ENCODE measurements around the gene GET4.

GET4 gene

DNA sequence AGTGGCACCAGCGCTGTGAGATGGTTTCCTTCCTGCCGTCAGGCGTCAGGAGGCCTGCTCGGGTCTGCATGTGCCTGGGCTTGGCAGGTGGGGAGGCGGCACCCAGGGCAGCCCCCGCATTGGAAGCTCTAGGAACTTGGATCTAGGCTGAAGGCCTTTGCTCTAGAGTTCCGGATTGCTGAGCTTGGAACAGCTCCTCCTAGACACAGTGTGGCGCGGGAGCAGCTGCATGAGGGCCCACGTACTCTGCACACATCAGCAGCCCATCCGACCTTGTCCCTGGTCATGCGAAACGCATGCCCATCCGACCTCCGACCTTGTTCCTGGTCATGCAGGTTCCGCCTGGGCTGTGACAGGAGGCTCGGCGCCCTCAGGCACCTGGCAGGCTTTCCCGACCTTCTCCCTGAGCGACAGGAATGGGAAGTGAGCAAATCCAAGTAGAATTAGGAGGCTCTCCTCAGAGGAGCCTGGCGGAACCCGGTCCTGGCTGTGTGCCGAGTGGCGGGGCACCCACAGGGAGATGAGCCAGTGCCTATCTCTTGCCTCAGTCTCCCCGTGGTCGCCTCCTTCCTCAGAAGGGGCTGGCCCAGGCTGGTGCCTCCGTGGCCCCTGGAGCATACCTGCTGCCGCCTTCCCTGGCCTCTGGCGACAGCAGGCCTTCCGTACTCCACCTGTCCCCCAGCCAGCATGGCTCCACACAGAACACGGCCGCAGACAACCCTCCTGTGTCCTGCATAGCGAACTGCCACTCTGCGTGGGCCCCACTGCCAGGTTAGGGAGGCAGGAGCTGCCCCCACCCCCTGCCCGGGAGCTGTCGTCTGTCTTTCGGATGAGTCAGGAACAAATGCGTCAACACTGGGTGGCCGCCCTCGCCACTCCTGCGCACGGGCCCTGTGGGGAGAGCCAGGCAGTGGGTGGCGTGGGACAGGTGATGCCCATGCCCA is 12.0 kb downstream of the GET4 start:
- no peak for DNase-seq

DNA sequence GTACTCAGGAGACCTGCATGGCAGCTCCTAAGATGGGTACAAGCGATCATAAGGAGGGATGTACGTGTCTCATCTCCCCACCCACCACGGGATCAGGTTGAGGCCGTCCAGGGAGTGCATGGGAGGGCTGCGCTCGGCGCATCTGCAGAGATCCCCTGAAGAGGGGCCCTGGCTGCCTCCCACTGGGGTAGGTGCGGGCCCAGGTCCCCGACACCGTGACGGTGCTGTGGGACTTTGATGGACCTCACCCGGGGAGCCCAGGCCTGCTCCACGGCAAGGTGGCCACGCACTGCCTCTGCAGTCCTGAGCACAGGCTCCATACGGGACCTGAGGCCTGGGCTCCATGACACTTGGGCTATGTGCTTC is 12.7 kb downstream of the GET4 start:
- DNase-seq, result no peak

DNA sequence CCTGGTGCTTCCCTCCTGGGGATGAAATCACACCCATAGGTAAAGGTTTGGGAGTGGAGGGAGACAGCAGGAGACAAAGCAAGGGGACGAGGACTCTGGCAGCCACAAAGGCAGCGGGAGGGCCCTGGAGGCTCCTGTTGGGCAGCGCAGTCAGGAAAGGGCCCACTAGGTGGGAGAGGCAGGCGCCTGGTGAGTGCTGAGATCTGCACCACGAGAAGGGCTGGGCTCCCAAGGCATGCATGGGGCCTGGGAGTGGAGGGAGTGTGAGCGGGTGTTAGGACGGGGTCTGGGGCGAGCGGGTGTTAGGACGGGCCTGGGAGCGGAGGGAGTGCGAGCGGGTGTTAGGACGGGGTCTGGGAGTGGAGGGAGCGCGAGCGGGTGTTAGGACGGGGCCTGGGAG is 13.0 kb downstream of the GET4 start:
- no peak for DNase-seq

DNA sequence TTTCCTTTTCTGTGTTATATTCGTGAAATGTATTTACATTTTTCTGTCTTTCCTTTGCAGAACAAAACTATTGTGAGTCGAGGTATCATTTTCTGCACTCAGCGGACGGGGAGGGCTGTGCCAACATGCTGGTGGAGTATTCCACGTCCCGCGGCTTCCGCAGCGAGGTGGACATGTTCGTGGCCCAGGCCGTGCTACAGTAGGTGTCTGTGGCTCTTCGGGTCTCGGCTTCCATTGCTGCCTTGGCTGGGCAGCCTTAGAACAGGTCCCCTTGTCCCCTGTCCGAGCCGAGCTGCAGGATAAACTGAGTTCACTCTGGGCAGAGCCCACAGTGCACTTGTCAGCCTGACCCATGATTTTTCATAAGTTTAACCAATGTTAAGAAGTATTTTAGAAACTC is 14.5 kb downstream of the GET4 start:
- DNase-seq, result no peak

DNA sequence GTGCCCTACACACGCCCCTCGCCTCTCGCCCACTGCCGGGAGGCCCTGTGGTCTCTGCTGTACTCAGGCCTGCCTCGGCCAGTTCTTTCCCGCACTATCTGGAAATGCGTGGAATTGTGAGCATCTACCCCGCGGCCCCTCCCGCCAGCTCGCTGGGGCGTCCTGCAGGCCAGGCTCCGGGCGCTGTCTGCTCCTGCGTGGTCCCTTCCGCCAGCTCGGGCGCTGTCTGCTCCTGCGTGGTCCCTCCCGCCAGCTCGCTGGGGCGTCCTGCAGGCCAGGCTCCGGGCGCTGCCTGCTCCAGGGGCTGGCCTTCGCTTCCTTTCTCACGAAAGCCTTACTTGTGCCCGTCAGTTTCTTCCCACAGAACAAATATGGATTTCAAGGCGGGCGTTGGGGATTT is 14.9 kb downstream of the GET4 start:
- DNase-seq, result no peak

DNA sequence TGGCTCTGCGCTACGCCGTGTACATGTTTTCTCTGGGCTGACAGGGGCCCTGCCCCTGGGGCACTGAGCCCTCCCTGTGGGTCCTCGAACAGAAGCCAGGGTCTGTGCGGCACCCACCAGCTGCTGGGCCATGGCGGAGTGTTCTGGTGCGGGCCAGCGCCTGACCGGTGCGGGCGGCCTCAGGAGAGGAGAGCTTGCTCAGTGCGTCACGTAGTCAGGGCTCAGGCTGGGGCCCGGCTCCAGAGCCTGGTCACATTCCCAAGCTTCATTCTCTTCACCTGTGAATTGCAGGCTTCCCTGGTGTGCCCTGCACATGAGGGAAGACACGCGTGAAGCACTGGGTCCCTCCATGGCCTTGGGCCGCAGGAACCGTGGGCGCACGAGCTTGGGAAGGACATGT is 15.5 kb downstream of the GET4 start:
- DNase-seq, result no peak

DNA sequence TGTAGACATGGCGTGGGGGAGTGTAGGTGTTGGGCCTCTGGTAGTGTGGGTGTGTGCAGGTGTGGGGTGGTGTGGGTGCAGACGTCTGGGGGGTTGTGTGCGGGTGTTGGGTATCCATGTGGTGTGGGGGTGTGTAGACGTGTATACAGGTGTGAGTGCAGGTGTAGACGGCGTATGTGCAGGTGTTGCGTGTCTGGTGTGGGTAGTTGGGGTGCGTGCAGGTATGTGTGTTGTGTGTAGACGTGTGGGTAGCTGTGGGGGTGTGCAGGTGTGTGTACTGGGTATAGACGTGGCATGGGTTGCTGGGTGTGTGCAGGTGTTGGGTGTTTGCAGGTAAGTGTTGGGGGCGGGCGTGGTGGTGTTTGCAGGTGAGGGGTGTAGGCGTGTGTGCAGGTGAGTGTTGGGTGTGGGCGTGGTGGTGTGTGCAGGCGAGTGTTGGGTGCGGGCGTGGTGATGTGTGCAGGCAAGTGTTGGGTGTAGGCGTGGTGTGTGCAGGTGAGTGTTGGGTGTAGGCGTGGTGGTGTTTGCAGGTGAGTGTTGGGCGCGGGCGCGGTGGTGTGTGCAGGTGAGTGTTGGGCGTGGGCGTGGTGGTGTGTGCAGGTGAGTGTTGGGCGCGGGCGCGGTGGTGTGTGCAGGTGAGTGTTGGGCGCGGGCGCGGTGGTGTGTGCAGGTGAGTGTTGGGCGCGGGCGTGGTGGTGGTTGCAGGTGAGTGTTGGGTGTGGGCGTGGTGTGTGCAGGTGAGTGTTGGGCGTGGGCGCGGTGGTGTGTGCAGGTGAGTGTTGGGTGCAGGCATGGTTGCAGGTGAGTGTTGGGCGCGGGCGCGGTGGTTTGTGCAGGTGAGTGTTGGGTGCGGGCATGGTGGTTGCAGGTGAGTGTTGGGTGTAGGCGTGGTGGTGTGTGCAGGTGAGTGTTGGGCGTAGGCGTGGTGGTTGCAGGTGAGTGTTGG is 16.6 kb downstream of the GET4 start:
- DNase-seq, result no peak

DNA sequence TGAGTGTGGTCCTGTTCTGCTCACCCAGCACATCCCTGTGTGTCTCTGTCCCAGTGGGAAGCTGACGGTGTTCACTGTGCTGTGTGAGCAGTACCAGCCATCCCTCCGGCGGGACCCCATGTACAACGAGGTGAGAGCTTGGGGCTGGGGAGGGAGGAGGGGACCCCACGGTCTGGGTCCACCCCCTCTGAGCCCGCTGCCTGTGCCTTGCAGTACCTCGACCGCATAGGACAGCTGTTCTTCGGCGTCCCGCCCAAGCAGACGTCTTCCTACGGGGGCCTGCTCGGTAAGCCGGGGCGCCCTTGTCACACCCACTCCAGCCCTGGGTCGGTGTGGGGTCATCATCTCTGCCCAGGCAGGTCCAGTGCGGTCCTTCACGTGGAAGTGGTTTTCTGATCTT is 17.3 kb downstream of the GET4 start:
- no peak for DNase-seq

DNA sequence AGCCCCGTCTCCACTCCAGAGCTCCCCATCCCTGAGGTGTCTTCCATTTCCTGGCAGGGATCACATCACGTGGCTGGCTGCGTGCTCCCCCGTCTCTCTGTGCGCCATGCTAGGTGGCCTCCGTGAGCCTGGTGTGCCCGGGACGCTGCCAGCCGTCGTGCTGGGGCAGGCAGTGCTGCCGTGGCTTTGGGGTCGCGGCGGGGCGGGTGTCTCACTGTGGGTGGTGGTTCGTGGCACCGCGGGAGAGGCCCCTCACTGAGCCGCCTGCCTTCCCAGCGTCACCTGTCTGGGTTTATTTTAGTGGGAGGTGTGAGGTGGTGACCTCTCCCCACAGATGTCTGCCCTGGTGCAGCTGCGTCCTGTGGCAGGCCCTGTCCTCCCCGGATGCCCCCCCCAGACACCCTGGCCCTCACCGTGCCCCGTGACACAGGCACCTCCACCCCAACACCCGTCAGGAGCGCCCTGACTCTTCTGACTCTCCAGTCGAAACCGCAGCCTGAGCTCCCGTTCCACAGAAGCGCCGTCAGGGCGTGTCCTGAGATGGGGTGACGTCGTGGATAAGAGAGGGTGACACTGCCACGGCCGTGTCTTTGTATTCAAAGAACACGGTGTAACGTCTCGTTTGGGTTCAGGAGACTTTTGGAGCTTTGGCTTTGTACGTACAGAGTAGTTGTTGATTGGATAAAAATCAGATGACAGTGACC is 18.0 kb downstream of the GET4 start:
- DNase-seq, result no peak

DNA sequence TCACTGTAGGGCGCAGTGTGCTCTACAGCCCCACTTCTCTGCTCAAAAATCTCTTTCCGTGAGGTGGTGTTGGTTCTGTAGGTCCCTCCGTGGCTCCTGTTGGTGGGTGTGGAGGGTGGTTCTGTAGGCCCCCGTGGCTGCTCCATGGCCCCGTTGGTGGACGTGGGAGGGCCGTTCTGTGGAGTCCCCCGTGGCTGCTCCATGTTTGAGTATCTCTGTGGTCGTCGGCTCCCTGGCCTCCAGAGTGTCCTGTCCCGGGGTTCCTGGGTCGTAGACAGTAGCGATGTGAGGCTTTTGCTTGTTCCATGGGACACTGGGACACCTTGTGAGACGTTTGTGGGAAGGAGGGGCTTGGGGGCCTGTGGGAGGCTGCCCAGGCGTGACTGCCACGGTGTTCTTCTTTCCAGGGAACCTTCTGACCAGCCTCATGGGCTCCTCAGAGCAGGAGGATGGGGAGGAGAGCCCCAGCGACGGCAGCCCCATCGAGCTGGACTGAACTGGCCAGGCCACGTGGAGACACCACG is 18.6 kb downstream of the GET4 start:
- DNase-seq, result no peak

DNA sequence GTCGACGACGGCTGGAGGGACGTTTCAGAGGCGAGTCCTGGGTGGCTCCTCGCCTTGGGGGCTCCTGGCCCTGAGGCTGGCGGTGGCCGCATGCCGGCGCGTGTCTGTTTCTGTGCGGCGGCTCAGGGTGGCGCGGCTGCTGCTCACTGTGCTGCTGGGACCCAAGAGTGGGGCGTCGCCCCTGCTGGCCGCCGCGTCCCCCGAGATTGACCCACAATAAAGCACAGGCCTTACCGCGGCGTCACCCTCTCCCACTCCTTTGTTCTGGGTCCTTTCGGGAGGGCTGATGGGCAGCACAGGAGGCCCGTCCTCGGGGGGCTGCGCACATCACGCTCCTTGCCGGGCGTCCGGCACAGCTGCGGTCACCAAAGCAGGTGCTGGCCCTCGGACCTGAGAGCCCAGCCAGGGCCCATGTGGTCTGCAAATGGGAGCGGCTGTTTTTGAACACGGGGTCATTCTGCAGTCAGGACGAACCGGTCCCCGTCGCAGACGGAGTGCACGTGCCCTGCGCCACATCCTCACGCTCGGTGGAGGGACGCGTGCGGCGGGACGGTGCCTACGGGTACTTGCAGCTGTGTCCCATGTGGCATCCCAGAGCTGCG is 19.2 kb downstream of the GET4 start:
- no peak for DNase-seq

DNA sequence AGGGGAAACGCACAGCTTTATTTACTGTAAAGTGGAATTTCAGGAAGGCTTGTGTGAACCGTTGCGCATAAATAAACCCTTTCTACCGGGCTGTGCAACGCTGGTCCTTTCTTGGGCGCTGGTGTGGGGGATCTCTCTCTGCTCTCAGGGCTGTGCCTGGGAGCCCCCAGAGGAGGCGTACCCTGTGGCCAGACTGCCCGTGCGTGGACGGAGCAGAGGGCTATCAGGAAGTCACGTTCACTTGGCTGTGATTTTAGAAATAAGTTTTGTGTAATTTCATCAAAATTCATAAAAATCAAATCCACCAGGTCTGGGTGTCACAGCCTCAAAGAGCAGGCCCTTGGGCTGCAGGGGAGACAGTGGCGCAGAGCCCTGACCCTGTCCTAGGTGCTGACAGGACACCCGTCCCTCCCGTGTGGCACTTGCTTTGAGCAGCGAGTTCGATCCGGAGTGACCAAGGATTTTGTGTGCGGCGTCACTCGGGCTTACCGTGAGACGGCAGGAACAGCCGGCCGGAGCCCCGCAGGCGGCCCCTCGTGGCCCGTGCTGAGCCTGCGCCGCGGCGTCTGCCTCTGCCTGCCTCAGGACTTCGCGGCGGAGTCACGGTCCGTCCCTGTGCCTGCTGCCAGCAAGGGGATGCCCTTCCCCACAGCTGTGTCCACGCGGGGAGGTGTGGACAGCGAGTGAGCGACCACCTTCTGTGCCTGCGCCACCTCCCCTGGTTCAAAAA is 20.2 kb downstream of the GET4 start:
- DNase-seq, result no peak

DNA sequence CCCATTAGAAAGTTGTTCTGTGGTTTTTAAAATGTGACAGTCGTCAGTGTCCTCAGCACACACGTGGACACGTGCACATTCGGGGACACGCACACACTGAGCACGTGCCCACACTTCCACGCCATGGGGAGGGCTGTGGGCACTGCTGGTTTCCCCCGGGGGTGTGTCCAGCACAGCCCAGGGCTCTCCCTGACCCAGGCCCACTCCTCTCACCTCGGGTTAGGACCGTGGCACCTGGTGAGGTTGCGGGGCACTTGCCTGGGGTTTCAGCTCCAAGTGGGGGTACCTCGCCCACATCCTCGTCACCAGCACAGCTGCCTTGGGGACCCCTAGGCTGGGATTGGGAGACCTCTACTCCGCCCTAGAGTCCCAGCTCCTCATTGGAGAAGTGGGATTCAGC is 20.7 kb downstream of the GET4 start:
- no peak for DNase-seq

DNA sequence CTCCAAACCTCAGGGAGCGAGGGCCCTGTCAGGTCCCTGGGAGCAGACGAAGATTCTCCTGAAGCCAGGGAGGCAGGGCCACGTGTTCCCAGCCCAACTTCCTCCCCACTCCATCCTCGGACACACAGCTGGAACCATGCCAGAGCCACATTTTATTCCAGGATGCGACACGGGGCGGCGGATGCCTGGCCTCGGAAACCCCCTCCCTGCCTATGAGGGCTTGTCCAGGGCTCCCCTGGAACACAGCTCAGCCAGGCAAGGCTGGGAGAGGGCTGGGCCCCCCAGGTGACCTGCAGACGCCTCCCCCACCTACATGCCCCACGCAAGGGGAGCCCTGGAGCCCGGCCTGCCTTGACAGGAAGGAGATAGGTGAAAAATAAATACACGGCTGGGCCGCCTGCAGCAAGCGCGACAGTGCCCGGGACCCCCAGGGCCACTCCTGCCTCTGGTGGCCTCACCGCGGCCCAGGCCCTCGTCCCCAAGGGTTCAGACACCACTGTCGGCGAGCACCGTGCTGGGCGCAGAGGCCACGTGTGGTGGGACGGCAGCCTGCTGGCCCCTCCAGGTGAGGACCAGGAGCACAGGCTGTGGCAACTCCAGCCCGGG is 21.5 kb downstream of the GET4 start:
- no peak for DNase-seq

DNA sequence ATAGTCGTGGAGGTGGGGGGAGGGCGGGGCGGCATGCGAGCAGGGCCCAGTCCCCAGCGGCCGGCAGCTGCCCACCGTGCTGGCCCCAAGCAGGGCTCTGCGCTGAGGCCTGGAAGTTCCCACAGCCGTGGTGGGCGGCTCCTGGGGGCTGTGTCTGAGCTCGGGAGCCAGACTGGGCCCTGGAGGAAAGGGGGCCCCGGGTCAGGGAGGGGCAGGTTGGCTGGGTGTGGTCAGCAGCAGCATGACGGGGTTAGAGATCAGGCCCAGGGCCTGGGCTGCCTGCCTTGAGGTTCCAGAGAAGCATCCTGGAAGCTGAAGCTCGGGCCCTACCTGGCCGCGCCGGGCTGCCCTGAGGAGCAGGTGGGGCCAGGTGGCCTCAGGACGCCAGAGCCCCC is 22.1 kb downstream of the GET4 start:
- no peak for DNase-seq

DNA sequence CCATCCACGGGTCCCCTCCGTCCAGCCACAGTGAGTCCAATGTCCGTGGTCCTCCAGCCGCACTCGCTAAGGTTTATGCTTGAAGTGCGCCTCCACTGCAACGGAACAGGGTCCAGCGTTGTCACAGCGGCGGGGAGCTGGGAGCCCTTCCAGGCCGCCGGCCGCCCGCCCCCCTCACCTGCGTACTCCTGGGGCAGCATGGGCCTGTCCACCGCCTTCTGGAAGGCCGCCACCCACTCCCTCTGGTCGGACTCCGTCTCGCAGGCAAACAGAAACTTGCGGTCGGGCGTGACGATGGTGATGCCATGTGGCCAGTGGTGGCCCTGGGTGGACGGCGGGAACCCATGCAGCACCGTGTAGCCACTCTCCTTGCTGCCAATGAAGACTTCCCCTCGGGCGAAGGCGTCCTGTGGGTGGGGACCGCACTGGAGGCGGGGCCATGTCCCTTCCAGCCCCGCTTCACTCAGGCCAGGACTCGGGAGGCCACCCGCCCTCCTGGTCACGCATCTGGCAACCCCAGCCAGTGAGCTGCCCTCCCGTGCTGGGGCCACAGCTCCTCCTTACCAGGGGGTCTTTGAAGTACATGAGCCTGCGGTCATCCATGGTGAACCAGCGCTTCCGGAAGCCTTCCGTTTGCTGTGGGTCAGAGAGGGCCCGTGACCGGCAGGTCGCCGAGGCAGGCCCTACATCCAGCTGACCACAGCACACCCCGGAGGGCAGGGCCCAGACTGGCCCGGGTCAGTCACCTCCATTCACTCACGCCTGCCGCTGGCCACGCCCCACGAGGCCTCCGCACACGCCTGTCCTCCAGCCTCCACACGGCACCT is 22.7 kb downstream of the GET4 start:
- no peak for DNase-seq

DNA sequence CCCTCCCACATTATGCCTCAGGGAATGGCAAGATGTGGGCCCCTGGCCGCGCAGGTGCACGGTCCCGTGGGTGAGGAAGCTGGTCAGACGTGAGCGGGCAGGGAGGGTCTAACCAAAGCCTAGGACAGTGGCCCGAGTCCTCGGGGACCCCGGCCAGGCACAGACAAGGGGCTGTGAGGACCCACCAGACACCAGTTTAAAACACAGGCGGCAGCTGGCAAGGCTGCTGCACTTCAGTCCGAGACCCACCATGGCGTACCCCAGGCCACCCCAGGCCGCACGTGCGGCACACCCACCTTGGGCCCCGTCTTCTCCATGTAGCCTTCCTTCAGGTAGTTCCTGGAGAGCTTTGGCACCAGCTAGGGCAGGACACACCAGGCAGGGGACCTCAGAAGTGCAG is 23.5 kb downstream of the GET4 start:
- DNase-seq, result no peak

DNA sequence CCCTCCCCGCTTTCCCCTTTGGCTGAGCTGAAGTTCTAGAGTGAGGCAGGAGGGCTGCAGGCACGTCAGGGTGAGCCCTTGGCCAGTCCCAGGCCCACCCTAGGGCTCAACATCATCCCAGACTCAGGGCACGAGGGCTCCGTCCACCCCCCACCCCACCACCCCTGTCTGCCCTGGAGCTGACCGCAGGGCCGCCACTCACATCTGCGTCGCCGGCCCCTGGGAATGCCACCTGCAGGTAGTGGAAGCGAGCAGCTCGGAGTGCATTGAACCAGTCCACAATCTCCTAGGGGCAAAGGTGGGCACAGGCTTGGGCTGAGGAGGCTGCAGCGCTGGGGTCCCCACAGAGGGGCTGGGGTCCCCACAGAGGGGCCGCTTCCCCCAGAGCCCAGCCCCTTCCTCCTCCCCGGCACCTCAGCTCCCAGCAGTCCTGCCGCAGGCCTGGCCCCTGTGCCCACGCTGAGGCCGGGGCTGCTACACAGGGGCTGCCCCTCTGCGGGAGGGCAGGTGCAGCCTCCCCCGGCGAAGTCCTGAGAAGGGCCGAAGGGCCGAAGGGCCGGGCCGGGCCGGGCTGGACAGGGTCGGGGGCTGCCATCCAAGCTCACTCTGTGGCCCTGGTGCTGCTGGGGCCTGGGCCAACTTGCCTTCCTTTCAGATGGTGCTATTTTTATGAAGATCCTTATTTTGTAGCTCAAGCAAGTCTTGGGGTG is 24.1 kb downstream of the GET4 start:
- DNase-seq, result no peak

DNA sequence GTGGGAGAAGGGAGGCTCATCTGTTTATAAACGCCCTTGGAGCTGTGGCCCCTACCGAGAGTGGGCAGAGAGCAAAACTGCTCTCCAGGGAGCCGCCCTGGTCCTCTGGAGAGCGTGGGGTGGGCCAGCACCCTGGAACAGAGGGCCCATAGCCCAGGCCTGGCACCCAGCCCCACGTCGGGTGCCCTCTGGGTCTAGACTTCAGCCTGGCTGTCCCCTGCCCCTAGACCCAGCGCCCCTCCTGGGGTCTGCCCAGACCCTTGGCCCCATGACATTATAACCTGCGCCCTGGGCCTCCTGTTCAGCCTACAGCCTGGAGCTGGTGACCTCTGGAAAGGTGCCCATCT is 24.7 kb downstream of the GET4 start:
- DNase-seq, result no peak

Measured in stimulated activated CD4-positive, alpha-beta T cell treated with anti-CD3 and anti-CD28 coated beads, Interleukin-4, amount 100 ng/mL, for 24 hours (primary cell).